ENCODE measurements around the gene GRK5. TPM values are rescaled to one million over a fixed set of nuclear protein-coding genes. Genes with fewer than 3 reads are reported as not detected.
A peak's percentile ranks its signal among the peaks of the same experiment; 100 is the strongest.

The GRK5 gene
- total RNA-seq, 1 experiment from 2014 or later, result 1.2 TPM

DNA sequence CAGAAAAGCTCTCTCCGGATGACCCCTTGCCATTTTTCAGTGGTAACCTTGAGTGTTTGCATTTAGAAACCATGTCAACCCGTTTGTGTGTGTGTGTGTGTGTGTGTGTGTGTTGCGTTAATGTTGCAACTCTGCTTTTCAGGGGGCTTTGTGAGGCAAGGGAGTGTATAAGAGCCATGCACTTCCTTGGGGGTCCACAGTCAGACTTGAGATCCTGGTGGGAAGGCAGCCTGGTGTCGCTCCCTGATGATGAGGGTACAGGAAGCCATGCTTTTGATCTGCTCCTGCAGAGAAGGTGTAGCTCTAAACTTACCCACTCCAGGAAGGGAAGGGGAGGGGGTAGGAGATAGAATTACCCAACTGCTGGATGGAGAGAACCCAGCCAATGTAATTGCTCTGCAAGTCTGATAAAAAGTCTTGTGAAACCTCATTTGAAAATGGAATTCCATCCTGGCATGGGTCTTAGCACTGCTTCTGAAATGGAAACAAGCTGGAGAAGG lies 10.7 kb downstream of the GRK5 start:
- H4K5ac ChIP-seq (ENCODE audit: insufficient read length, low read depth, low read length), result no peak overlapping the region
- no peak overlapping the region for H2BK15ac ChIP-seq (ENCODE audit: low read depth, low read length)
- no peak overlapping the region for H3K56ac ChIP-seq (ENCODE audit: insufficient read length, low read depth, low read length)
- H3K23me2 ChIP-seq (ENCODE audit: insufficient read length, low read depth, low read length, poor library complexity, severe bottlenecking), result no peaks in the 10 kb centered on the region
- H2BK5ac ChIP-seq (ENCODE audit: insufficient read length, low read length), result no peak overlapping the region
- H3K79me1 ChIP-seq (ENCODE audit: insufficient read depth, low read depth, low read length, poor library complexity, severe bottlenecking), result no peaks in the 10 kb centered on the region
- no peak overlapping the region for H4K8ac ChIP-seq (replicated peaks; ENCODE audit: insufficient read length, low read depth, low read length)
- no peak overlapping the region for H2AK5ac ChIP-seq (ENCODE audit: insufficient read length, low read length)
- H3K23ac ChIP-seq (ENCODE audit: insufficient read length, low read depth, low read length), result no peak overlapping the region
- Mint-ChIP-seq H3K27ac (peak overlapping the region in 1 of 3 experiments; percentile 40; a peak in 1 of 7 replicates), H3K27me3 (ENCODE audit: low read depth) (no peaks in the 10 kb centered on the region), H3K36me3 (ENCODE audit: insufficient read depth in 1 of 3, low read depth in 3 of 3) (no peaks in the 10 kb centered on the region), H3K4me3 (no peak overlapping the region; a peak in 1 of 5 replicates), H3K4me1 (peaks cover 23 to 30% of the 10 kb centered on the region in 2 experiments), H3K9me3 (no peaks in the 10 kb centered on the region; a peak in 1 of 5 replicates)
- no peaks in the 10 kb centered on the region for H3K27me3 ChIP-seq (ENCODE audit: insufficient read depth, low read length)
- no peak overlapping the region for H3K18ac ChIP-seq (ENCODE audit: insufficient read length, low read depth, low read length)
- no peaks in the 10 kb centered on the region for H3K79me2 ChIP-seq (ENCODE audit: insufficient read depth, low read length)
- no peak overlapping the region for H4K91ac ChIP-seq (ENCODE audit: insufficient read length, low read depth, low read length)
- H3T11ph ChIP-seq (ENCODE audit: low read length), result no peak overlapping the region
- TF ChIP-seq, protein P1, sequence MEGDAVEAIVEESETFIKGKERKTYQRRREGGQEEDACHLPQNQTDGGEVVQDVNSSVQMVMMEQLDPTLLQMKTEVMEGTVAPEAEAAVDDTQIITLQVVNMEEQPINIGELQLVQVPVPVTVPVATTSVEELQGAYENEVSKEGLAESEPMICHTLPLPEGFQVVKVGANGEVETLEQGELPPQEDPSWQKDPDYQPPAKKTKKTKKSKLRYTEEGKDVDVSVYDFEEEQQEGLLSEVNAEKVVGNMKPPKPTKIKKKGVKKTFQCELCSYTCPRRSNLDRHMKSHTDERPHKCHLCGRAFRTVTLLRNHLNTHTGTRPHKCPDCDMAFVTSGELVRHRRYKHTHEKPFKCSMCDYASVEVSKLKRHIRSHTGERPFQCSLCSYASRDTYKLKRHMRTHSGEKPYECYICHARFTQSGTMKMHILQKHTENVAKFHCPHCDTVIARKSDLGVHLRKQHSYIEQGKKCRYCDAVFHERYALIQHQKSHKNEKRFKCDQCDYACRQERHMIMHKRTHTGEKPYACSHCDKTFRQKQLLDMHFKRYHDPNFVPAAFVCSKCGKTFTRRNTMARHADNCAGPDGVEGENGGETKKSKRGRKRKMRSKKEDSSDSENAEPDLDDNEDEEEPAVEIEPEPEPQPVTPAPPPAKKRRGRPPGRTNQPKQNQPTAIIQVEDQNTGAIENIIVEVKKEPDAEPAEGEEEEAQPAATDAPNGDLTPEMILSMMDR (conservative IDR thresholded peaks at IDR 0.05), result no peak
- no peak overlapping the region for H3K14ac ChIP-seq (ENCODE audit: insufficient read depth, low read length)
- no peak overlapping the region for H3K9ac ChIP-seq (ENCODE audit: extremely low read depth, insufficient read length, low read length)
- no peak for DNase-seq
- no peaks in the 10 kb centered on the region for H4K20me1 ChIP-seq (ENCODE audit: control insufficient read depth, insufficient read depth, insufficient read length)
- H2BK120ac ChIP-seq (ENCODE audit: low read depth, low read length, poor library complexity, severe bottlenecking), result no peak overlapping the region
- H2BK20ac ChIP-seq (ENCODE audit: low read depth, low read length, poor library complexity, severe bottlenecking), result no peak overlapping the region
- no peak overlapping the region for H3K4ac ChIP-seq (ENCODE audit: low read depth, low read length)
- WGBS (ENCODE audit: extremely low coverage, insufficient read length, low lambda C conversion rate), result no CpG with 5 or more reads among the region's 4 CpGs
- H2BK12ac ChIP-seq (ENCODE audit: insufficient read length, low read depth, low read length), result no peak overlapping the region
- H2AFZ ChIP-seq (ENCODE audit: low read length), result no peak overlapping the region
- H3K4me2 ChIP-seq (ENCODE audit: insufficient read depth, insufficient read length, low read length), result no peak overlapping the region
- peaks cover 8% of the 10 kb centered on the region; the same call in 1 of the 2 replicates for H3K4me1 ChIP-seq (ENCODE audit: insufficient read depth, low read length)
- no peaks in the 10 kb centered on the region for H3K9me3 ChIP-seq (ENCODE audit: control insufficient read depth, low read depth, low read length)
- no peak overlapping the region for H3K27ac ChIP-seq (ENCODE audit: insufficient read length, low read depth, low read length)

Data from H9 (cell line).